Measurements from ENCODE around the gene CDK3.

Gene CDK3

DNA sequence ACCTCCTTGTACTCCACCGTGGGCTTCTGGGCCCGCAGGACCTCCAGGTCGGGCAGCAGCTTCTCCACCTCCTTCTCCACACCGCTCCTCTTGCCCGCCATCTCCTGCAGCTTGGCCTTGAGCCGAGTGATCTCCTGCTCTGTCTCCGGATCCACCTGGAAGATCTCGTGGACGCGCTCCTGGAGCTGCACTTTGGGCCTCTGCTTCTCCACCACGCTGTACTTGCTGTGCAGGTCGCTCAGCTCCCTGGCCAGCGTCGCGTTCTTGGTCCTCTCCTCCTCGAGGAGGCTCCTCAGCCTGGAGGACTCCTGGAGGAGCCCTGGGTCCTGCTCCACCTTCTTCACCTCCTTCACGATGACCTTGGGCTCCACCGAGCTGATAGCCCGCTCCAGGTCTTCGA lies 8.8 kb downstream of the CDK3 start:
- no peak overlapping the region for H3K4me3 Mint-ChIP-seq
- TF ChIP-seq, protein P1, sequence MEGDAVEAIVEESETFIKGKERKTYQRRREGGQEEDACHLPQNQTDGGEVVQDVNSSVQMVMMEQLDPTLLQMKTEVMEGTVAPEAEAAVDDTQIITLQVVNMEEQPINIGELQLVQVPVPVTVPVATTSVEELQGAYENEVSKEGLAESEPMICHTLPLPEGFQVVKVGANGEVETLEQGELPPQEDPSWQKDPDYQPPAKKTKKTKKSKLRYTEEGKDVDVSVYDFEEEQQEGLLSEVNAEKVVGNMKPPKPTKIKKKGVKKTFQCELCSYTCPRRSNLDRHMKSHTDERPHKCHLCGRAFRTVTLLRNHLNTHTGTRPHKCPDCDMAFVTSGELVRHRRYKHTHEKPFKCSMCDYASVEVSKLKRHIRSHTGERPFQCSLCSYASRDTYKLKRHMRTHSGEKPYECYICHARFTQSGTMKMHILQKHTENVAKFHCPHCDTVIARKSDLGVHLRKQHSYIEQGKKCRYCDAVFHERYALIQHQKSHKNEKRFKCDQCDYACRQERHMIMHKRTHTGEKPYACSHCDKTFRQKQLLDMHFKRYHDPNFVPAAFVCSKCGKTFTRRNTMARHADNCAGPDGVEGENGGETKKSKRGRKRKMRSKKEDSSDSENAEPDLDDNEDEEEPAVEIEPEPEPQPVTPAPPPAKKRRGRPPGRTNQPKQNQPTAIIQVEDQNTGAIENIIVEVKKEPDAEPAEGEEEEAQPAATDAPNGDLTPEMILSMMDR (IDR thresholded peaks at IDR 0.05; ENCODE audit: unreplicated experiment in 3 of 3) = no peak
- H3K27me3 Mint-ChIP-seq (ENCODE audit: low read depth) = peaks cover 5% of the 10 kb centered on the region
- peaks cover 9% of the 10 kb centered on the region for H3K36me3 Mint-ChIP-seq (ENCODE audit: low read depth)
- H3K9me3 Mint-ChIP-seq = no peaks in the 10 kb centered on the region
- peaks cover 19% of the 10 kb centered on the region for H3K4me1 Mint-ChIP-seq
- H3K27ac Mint-ChIP-seq = no peak overlapping the region

- Mint-ChIP-seq H3K9me3 (no peaks in the 10 kb centered on the region), H3K4me3 (no peak overlapping the region), H3K27me3 (ENCODE audit: low read depth) (peaks cover 5% of the 10 kb centered on the region), H3K4me1 (peaks cover 17% of the 10 kb centered on the region), H3K27ac (no peak overlapping the region), H3K36me3 (ENCODE audit: low read depth) (peaks cover 8% of the 10 kb centered on the region)
- TF ChIP-seq, protein P1 (IDR thresholded peaks at IDR 0.05; ENCODE audit: unreplicated experiment in 3 of 3) = no peak
Observed at GRCh38 chr17:76009969-76010661, 9.5 kb downstream of the CDK3 start.

GRCh38 chr17:76011951-76012350 lies 11.3 kb downstream of the CDK3 start:
- no peak overlapping the region for H3K4me3 Mint-ChIP-seq
- peaks cover 5% of the 10 kb centered on the region for H3K27me3 Mint-ChIP-seq (ENCODE audit: low read depth)
- H3K9me3 Mint-ChIP-seq = no peaks in the 10 kb centered on the region
- H3K4me1 Mint-ChIP-seq = peaks cover 9% of the 10 kb centered on the region
- TF ChIP-seq, protein P1 (IDR thresholded peaks at IDR 0.05; ENCODE audit: unreplicated experiment in 3 of 3) = no peak
- H3K27ac Mint-ChIP-seq = no peak overlapping the region
- H3K36me3 Mint-ChIP-seq (ENCODE audit: low read depth) = no peaks in the 10 kb centered on the region

DNA sequence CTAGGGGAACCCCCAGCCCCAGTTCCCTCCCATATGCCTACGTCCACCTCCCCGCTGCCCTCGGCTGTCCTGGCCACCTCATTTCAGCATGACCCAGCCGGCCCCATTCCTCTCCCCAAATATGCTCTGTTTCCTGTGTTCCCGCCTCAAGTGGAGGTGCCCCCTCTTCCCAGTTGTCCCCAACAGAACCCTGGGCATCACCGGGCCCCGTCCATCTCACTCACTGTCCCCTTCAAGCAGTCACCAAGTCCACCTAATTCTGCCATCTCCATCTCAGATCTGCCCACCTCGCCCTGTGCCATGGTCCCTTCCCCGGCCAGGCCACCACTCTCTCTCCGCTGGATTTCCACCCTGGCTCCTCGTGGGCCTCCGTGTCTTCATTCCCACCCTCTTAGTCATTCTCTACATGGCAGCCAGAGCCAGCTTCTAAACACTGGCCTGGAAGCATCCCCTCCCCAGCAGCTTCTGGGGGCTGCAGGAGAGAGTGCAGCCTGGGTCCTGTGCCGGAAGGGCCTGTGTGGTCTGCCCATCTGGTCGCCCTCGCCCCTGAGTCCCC lies 12.8 kb downstream of the CDK3 start:
- H3K9me3 Mint-ChIP-seq = no peaks in the 10 kb centered on the region

DNA sequence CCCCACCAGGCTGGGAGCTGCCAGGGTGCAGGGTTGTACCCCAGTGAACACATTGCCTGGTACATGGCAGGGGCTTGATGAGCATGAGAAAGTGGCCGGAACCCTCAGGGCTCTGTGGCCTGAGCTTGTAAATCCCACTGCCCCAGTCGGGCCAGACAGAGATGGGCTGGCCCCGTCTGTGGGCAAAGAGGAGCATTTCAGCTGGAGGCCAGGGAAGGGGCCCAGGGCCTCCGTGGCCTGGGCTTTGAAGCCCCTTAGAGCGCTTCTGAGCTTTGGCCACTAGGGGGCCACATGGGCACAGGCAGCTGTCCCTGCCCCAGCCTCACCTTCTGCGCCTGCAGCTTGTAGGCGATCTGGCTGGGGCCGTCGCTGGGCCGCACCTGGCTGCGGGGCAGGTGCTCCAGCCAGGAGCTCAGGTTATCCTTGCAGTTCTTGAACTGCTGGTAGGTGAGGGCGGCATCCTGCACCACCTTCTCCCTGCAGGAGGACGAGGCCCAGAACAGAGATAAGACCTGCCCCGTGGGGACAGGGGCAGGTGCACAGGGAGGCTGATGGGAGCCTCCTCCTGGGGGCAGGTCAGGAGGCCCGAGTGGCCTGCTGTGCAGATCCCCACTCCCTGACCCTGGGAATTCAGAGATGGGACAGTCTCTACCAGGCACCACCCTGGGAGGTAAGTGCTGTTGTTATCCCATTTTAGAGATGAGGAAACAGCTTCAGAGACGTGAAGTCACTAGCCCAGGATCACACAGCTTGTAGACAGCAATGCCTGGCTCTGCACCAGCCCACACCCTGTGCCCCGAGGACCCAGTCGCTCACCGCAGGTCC lies 13.7 kb downstream of the CDK3 start:
- H3K27ac Mint-ChIP-seq = peak overlapping the region in 1 of 3 experiments; percentile 29
- H3K36me3 Mint-ChIP-seq (ENCODE audit: low read depth) = no peaks in the 10 kb centered on the region
- H3K4me3 Mint-ChIP-seq = no peak overlapping the region
- TF ChIP-seq, protein P1 (IDR thresholded peaks at IDR 0.05; ENCODE audit: unreplicated experiment in 3 of 3) = peak; percentile 97
- H3K27me3 Mint-ChIP-seq (ENCODE audit: low read depth) = peaks cover 5% of the 10 kb centered on the region
- H3K9me3 Mint-ChIP-seq = no peaks in the 10 kb centered on the region
- H3K4me1 Mint-ChIP-seq = peaks cover 9% of the 10 kb centered on the region

More for the DNA sequence above, 12.8 kb downstream of the CDK3 start:
- H3K27ac Mint-ChIP-seq = peak overlapping the region in 1 of 3 experiments; percentile 29
- H3K4me3 Mint-ChIP-seq = no peak overlapping the region
- TF ChIP-seq, protein P1 (IDR thresholded peaks at IDR 0.05; ENCODE audit: unreplicated experiment in 3 of 3) = no peak
- peaks cover 5% of the 10 kb centered on the region for H3K27me3 Mint-ChIP-seq (ENCODE audit: low read depth)
- no peaks in the 10 kb centered on the region for H3K36me3 Mint-ChIP-seq (ENCODE audit: low read depth)
- H3K4me1 Mint-ChIP-seq = peaks cover 9% of the 10 kb centered on the region

Measured in nephron (organoid).